ENCODE data around the gene AFG1L.

GRCh38 chr6:108556250-108556649 lies 261.4 kb downstream of the AFG1L start:
- TF ChIP-seq POLR2AphosphoS5 (IDR thresholded peaks at IDR 0.05; ENCODE audit: low read depth, low read length) = no peak
- no peak for TF ChIP-seq REST (IDR thresholded peaks at IDR 0.05; ENCODE audit: low read depth)
- TF ChIP-seq CTCF (IDR thresholded peaks at IDR 0.05 in 2 of 3, conservative IDR thresholded peaks at IDR 0.05 in 1 of 3; ENCODE audit: borderline replicate concordance in 1 of 3, insufficient read depth in 1 of 3, low read depth in 2 of 3, low read length in 2 of 3) = no peak
- no peak for TF ChIP-seq EZH2 (IDR thresholded peaks at IDR 0.05)
- TF ChIP-seq ZNF274 (IDR thresholded peaks at IDR 0.05; ENCODE audit: low read depth, low read length) = no peak
- TF ChIP-seq SIN3A (IDR thresholded peaks at IDR 0.05; ENCODE audit: low read depth) = no peak
- TF ChIP-seq EZH2phosphoT487 (IDR thresholded peaks at IDR 0.05; ENCODE audit: borderline replicate concordance) = no peak
- no peak for TF ChIP-seq JUND (IDR thresholded peaks at IDR 0.05)
- TF ChIP-seq MAX (IDR thresholded peaks at IDR 0.05) = no peak
- TF ChIP-seq POLR2A (IDR thresholded peaks at IDR 0.05; ENCODE audit: borderline replicate concordance, extremely low read depth, insufficient read depth, insufficient read length) = no peak

Measured in HCT116 (cell line).